Thyroid gland (tissue), 4 donors: ENCODE measurements around the gene UBIAD1. TPM values are rescaled to one million over a fixed set of nuclear protein-coding genes. Genes with fewer than 3 reads are reported as not detected.

Source experiments
- DNase-seq, 2 donors: peaks; one replicate each; pipeline ENCODE4 v3.0.0-alpha.2; 2019
- H3K27ac ChIP-seq, 3 donors: fragments of 200-600 bp; sonication (generic); 1 replicate in 2 of 3; 2 replicates in 1 of 3; pipeline ENCODE4 v1.5.1; 2016 to 2019; ENCODE audit warnings: mild to moderate bottlenecking in 1 of 3, moderate library complexity in 1 of 3
- H3K27me3 ChIP-seq: fragments of 200-600 bp; sonication (generic); one replicate; pipeline ENCODE4 v1.5.1; 2019
- H3K36me3 ChIP-seq, 2 donors: fragments of 200-600 bp; sonication (generic); one replicate each; pipeline ENCODE4 v1.5.1; 2016 to 2019
- H3K4me1 ChIP-seq, 2 donors: fragments of 200-600 bp; sonication (generic); one replicate each; pipeline ENCODE4 v1.5.1; 2017 to 2019
- H3K4me3 ChIP-seq, 3 donors: fragments of 200-600 bp; sonication (generic); replicated peaks in 1 of 3; 1 replicate in 2 of 3; 2 replicates in 1 of 3; pipeline ENCODE4 v1.5.1; 2016; ENCODE audit warnings: mild to moderate bottlenecking in 1 of 3
- H3K9me3 ChIP-seq: fragments of 200-600 bp; sonication (generic); one replicate; pipeline ENCODE4 v1.5.1; 2017
- CTCF ChIP-seq, 6 experiments: fragments of 200-600 bp in 3 of 6; fragments of 450-650 bp in 3 of 6; sonication (generic) in 3 of 6; IDR thresholded peaks; one replicate each; pipeline ENCODE4 v1.5.1; 2016 to 2019; ENCODE audit warnings: antibody characterized with exemption in 6 of 6, mild to moderate bottlenecking in 2 of 6, inconsistent platforms in 1 of 6, moderate library complexity in 1 of 6
- POLR2A ChIP-seq, 2 donors: fragments of 450-650 bp; IDR thresholded peaks; one replicate each; pipeline ENCODE4 v1.6.1; 2017; ENCODE audit warnings: antibody characterized with exemption in 2 of 2, mild to moderate bottlenecking in 2 of 2, moderate library complexity in 1 of 2
- WGBS, 2 donors: methylation state at CpG; one replicate each; pipeline ENCODE4 v1.1.5; 2017; 5-methylcytosine and 5-hydroxymethylcytosine counted together
- intact Hi-C: fragments of 100-400 bp; cut with DNase I; formaldehyde crosslinking; loops from one replicate; pipeline ENCODE4 v1.15.1; 2023
- total RNA-seq, 4 donors: library from RNA; depleted of rRNA; stranded (reverse); fragments of >200 nt; gene quantifications; one replicate each; pipeline ENCODE4 v1.2.3, GENCODE V29; 2016

Gene UBIAD1
- total RNA-seq, 4 donors from 2014 or later: 14.4 to 15.4 (median 15.1) TPM

- intact Hi-C loops: no loop called here
- DNase-seq: no peak
- Histone ChIP-seq H3K4me3 (no peak overlapping the region), H3K36me3 (no peaks in the 10 kb centered on the region), H3K27me3 (no peaks in the 10 kb centered on the region), H3K4me1 (no peaks in the 10 kb centered on the region), H3K27ac (no peak overlapping the region), H3K9me3 (no peaks in the 10 kb centered on the region)
- 81 to 87% methylated on average over 3 to 4 of the region's 4 CpGs for WGBS, 2 donors
- no peak for TF ChIP-seq POLR2A (IDR thresholded peaks at IDR 0.05)
- TF ChIP-seq CTCF (IDR thresholded peaks at IDR 0.05): no peak
Measured at GRCh38 chr1:11330411-11330810, 57.4 kb downstream of the UBIAD1 start.

GRCh38 chr1:11331036-11331944, 58.3 kb downstream of the UBIAD1 start:
- WGBS, 2 donors: 74% methylated on average over 14 of the region's 14 CpGs
- intact Hi-C loops: no loop called here
- H3K36me3 ChIP-seq: no peaks in the 10 kb centered on the region
- no peak overlapping the region for H3K4me3 ChIP-seq
- DNase-seq: no peak
- no peaks in the 10 kb centered on the region for H3K4me1 ChIP-seq
- TF ChIP-seq CTCF (IDR thresholded peaks at IDR 0.05): no peak
- no peak for TF ChIP-seq POLR2A (IDR thresholded peaks at IDR 0.05)
- H3K27ac ChIP-seq: no peak overlapping the region
- H3K9me3 ChIP-seq: no peaks in the 10 kb centered on the region
- H3K27me3 ChIP-seq: no peaks in the 10 kb centered on the region

GRCh38 chr1:11331945-11332546, 59.0 kb downstream of the UBIAD1 start:
- no peaks in the 10 kb centered on the region for H3K4me1 ChIP-seq
- 88 to 90% methylated on average over 13 of the region's 13 CpGs for WGBS, 2 donors
- TF ChIP-seq CTCF (IDR thresholded peaks at IDR 0.05) (no peak), POLR2A (IDR thresholded peaks at IDR 0.05) (no peak)
- no peak overlapping the region for H3K27ac ChIP-seq
- H3K9me3 ChIP-seq: no peaks in the 10 kb centered on the region
- intact Hi-C loops: no loop called here
- DNase-seq: no peak
- H3K36me3 ChIP-seq: no peaks in the 10 kb centered on the region
- no peaks in the 10 kb centered on the region for H3K27me3 ChIP-seq
- H3K4me3 ChIP-seq: no peak overlapping the region

GRCh38 chr1:11333631-11334030, 60.6 kb downstream of the UBIAD1 start:
- 26 to 31% methylated on average over 7 of the region's 7 CpGs for WGBS, 2 donors
- intact Hi-C loops: no loop called here

More at GRCh38 chr1:11333631-11334030, 60.6 kb downstream of the UBIAD1 start:
- Histone ChIP-seq H3K9me3 (no peaks in the 10 kb centered on the region), H3K36me3 (no peaks in the 10 kb centered on the region), H3K4me1 (no peaks in the 10 kb centered on the region), H3K4me3 (no peak overlapping the region), H3K27me3 (no peaks in the 10 kb centered on the region), H3K27ac (no peak overlapping the region)
- TF ChIP-seq POLR2A (IDR thresholded peaks at IDR 0.05): no peak
- no peak for TF ChIP-seq CTCF (IDR thresholded peaks at IDR 0.05)
- DNase-seq: no peak
